GM23338 (cell line): ENCODE measurements around the gene IVD. TPM values are rescaled to one million over a fixed set of nuclear protein-coding genes. Genes with fewer than 3 reads are reported as not detected.

ENCODE experiments used
- ATAC-seq: fragments of 200-7000 bp; cut with Tn5 transposase; 3 replicates; pipeline ENCODE4 v1.9.1; 2020
- DNase-seq: peaks from one replicate; pipeline ENCODE4 v3.0.0-alpha.2; 2015; ENCODE audit warnings: low spot score
- H2AFZ ChIP-seq: fragments of 200-600 bp; sonication (generic); 2 replicates; pipeline ENCODE4 v1.8.0; 2016; ENCODE audit warnings: antibody characterized with exemption, mild to moderate bottlenecking, moderate library complexity
- H3F3A ChIP-seq: fragments of 200-600 bp; sonication (generic); replicated peaks from 2 replicates; pipeline ENCODE4 v1.8.0; 2017; ENCODE audit warnings: antibody characterized with exemption, mixed run types, low read depth
- H3K27ac ChIP-seq: fragments of 200-600 bp; sonication (generic); 2 replicates; pipeline ENCODE4 v1.6.1; 2016; ENCODE audit warnings: low read depth
- H3K27me3 ChIP-seq: fragments of 200-600 bp; sonication (generic); 2 replicates; pipeline ENCODE4 v1.8.0; 2016; ENCODE audit warnings: mild to moderate bottlenecking, mixed run types, moderate library complexity; ENCODE audit not compliant: insufficient read depth
- H3K36me3 ChIP-seq: fragments of 200-600 bp; sonication (generic); 2 replicates; pipeline ENCODE4 v1.8.0; 2016; ENCODE audit warnings: mild to moderate bottlenecking; ENCODE audit not compliant: insufficient read depth
- H3K4me1 ChIP-seq: fragments of 200-600 bp; sonication (generic); 2 replicates; pipeline ENCODE4 v1.8.0; 2016; ENCODE audit warnings: mild to moderate bottlenecking, moderate library complexity; ENCODE audit not compliant: insufficient read depth
- H3K4me2 ChIP-seq: fragments of 200-600 bp; sonication (generic); 2 replicates; pipeline ENCODE4 v1.7.1; 2017; ENCODE audit warnings: mixed run types
- H3K4me3 ChIP-seq: fragments of 200-600 bp; sonication (generic); 2 replicates; pipeline ENCODE4 v1.6.1; 2016; ENCODE audit warnings: mixed run types
- H3K79me2 ChIP-seq: fragments of 200-600 bp; sonication (generic); replicated peaks from 2 replicates; pipeline ENCODE4 v1.8.0; 2017; ENCODE audit warnings: mild to moderate bottlenecking; ENCODE audit not compliant: insufficient read depth
- H3K9me2 ChIP-seq: fragments of 200-600 bp; sonication (generic); 2 replicates; pipeline ENCODE4 v1.8.0; 2017; ENCODE audit not compliant: insufficient read depth
- H4K20me1 ChIP-seq: fragments of 200-600 bp; sonication (generic); replicated peaks from 2 replicates; pipeline ENCODE4 v1.8.0; 2017; ENCODE audit warnings: mild to moderate bottlenecking; ENCODE audit not compliant: insufficient read depth
- H3K27ac Mint-ChIP-seq: 2 replicates; pipeline ENCODE4 v1.8.0; 2020; ENCODE audit warnings: inconsistent platforms, mild to moderate bottlenecking, moderate library complexity, mixed read lengths
- H3K27me3 Mint-ChIP-seq: 3 replicates; pipeline ENCODE4 v1.8.0; 2022; ENCODE audit warnings: low read depth, mild to moderate bottlenecking, moderate library complexity, mixed read lengths, inconsistent platforms; ENCODE audit not compliant: insufficient read depth, poor library complexity
- H3K36me3 Mint-ChIP-seq: 3 replicates; pipeline ENCODE4 v1.8.0; 2021; ENCODE audit warnings: low read depth, mild to moderate bottlenecking, inconsistent platforms, moderate library complexity, mixed read lengths
- H3K4me1 Mint-ChIP-seq: 3 replicates; pipeline ENCODE4 v1.8.0; 2020; ENCODE audit warnings: mild to moderate bottlenecking, inconsistent platforms, mixed read lengths
- H3K4me3 Mint-ChIP-seq: 3 replicates; pipeline ENCODE4 v1.8.0; 2021; ENCODE audit warnings: moderate library complexity, mild to moderate bottlenecking, inconsistent platforms, mixed read lengths
- H3K9me3 Mint-ChIP-seq: 3 replicates; pipeline ENCODE4 v1.8.0; 2020; ENCODE audit warnings: moderate library complexity, mild to moderate bottlenecking, inconsistent platforms, mixed read lengths
- CREB1 ChIP-seq: fragments of 250-450 bp; sonication (Bioruptor Pico); IDR thresholded peaks from 2 replicates; pipeline ENCODE4 v1.5.0; 2020; ENCODE audit warnings: low read depth, mild to moderate bottlenecking, moderate library complexity
- CTCF ChIP-seq, 2 experiments: fragments of 200-600 bp in 1 of 2; sonication (generic) in 1 of 2; conservative IDR thresholded peaks; 2 replicates each; pipeline versions ENCODE4 v1.5.1 to v1.6.1; 2016 to 2017; ENCODE audit warnings: antibody characterized with exemption in 2 of 2, low read depth in 2 of 2, mild to moderate bottlenecking in 2 of 2, moderate library complexity in 1 of 2
- ETS1 ChIP-seq: IDR thresholded peaks from 2 replicates; pipeline ENCODE4 v1.6.1; 2016; ENCODE audit warnings: antibody characterized with exemption
- EZH2 ChIP-seq: fragments of 200-600 bp; sonication (generic); IDR thresholded peaks from one replicate; pipeline ENCODE4 v1.8.0; 2017; ENCODE audit warnings: antibody characterized with exemption, mild to moderate bottlenecking, low read depth; ENCODE audit not compliant: unreplicated experiment
- EZH2phosphoT487 ChIP-seq: fragments of 200-600 bp; sonication (generic); IDR thresholded peaks from one replicate; pipeline ENCODE4 v1.8.1; 2018; ENCODE audit warnings: antibody characterized with exemption; ENCODE audit not compliant: unreplicated experiment
- JUNB ChIP-seq: IDR thresholded peaks from one replicate; pipeline ENCODE4 v1.6.1; 2016; ENCODE audit warnings: antibody characterized with exemption; ENCODE audit not compliant: unreplicated experiment
- NANOG ChIP-seq: IDR thresholded peaks from 2 replicates; pipeline ENCODE4 v1.6.1; 2016; ENCODE audit warnings: antibody characterized with exemption, borderline replicate concordance
- POLR2AphosphoS5 ChIP-seq: IDR thresholded peaks from 2 replicates; pipeline ENCODE4 v1.6.1; 2016; ENCODE audit warnings: antibody characterized with exemption, low read depth
- STAT1 ChIP-seq: IDR thresholded peaks from one replicate; pipeline ENCODE4 v1.6.1; 2016; ENCODE audit warnings: antibody characterized with exemption; ENCODE audit not compliant: unreplicated experiment
- ZNF114 ChIP-seq: fragments of 250-450 bp; sonication (Bioruptor Pico); IDR thresholded peaks from 2 replicates; pipeline ENCODE4 v1.5.0; 2020; ENCODE audit warnings: mild to moderate bottlenecking, moderate library complexity
- ZNF331 ChIP-seq: fragments of 250-450 bp; sonication (Bioruptor Pico); IDR thresholded peaks from 2 replicates; pipeline ENCODE4 v1.5.0; 2020; ENCODE audit warnings: low read depth, mild to moderate bottlenecking, moderate library complexity
- ZNF462 ChIP-seq: fragments of 250-450 bp; sonication (Bioruptor Pico); IDR thresholded peaks from 2 replicates; pipeline ENCODE4 v1.5.0; 2020; ENCODE audit warnings: mild to moderate bottlenecking, moderate library complexity
- polyA plus RNA-seq: library from polyadenylated mRNA; unstranded; fragments of >200 nt; fragmentation: Nextera tagmentation; extraction: Ambion mirVana; gene quantifications from 2 replicates; pipeline ENCODE4 v1.2.1, GENCODE V29; 2016
- total RNA-seq: library from RNA; depleted of rRNA; stranded (reverse); fragments of >200 nt; shearing (Covaris generic); gene quantifications from 2 replicates; pipeline ENCODE4 v1.2.3, GENCODE V29; 2014
- TF ChIP-seq, protein P1 (sequence below): IDR thresholded peaks from one replicate; pipeline ENCODE4 v1.6.1; 2018; ENCODE audit warnings: antibody characterized with exemption; ENCODE audit not compliant: unreplicated experiment

IVD gene
- total and polyA plus RNA-seq, 2 experiments from 2014 or later: 54.1 to 75.4 TPM

DNA sequence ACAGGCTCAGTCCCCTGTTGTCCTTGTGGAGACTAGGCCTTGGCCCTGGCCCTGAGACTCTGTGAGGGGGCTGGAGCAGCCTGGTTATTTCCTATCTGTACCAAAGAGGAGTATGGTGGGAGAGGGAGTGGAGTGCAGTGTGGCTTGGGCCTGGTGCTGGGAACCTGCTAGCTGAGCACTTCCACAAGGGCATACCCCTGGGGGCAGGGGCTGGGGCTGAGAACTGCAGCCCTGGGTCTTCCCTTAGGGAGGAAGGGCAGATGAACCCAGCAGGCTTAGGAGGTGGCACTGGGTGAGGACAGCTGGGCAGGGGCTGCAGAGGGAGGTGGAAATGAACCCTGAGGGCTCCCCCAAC is 61.6 kb downstream of the IVD start:
- peaks cover 12% of the 10 kb centered on the region for H3K27me3 Mint-ChIP-seq
- H4K20me1 ChIP-seq: peaks cover 19% of the 10 kb centered on the region
- no peak overlapping the region for H2AFZ ChIP-seq
- H3K9me2 ChIP-seq: no peaks in the 10 kb centered on the region
- ATAC-seq: no peak
- 0 out of 2 replicates have a peak, but pooled peaks cover 3% of the 10 kb centered on the region for H3K79me2 ChIP-seq
- H3K4me3 Mint-ChIP-seq: no peak overlapping the region
- H3K27ac Mint-ChIP-seq: no peak overlapping the region
- H3F3A ChIP-seq: peaks cover 20% of the 10 kb centered on the region
- no peaks in the 10 kb centered on the region for H3K9me3 Mint-ChIP-seq
- peaks cover 16% of the 10 kb centered on the region for H3K4me1 ChIP-seq
- no peak overlapping the region for H3K4me2 ChIP-seq
- H3K36me3 Mint-ChIP-seq: peaks cover 49% of the 10 kb centered on the region
- no peak overlapping the region for H3K27ac ChIP-seq
- H3K4me3 ChIP-seq: no peak overlapping the region
- no peak for TF ChIP-seq CTCF (conservative IDR thresholded peaks at IDR 0.05; ENCODE audit: low read depth in 2 of 2)
- TF ChIP-seq JUNB: no peak
- TF ChIP-seq NANOG: no peak
- no peak for TF ChIP-seq ETS1
- no peak for TF ChIP-seq STAT1
- TF ChIP-seq ZNF462: no peak
- TF ChIP-seq CREB1 (CRISPR knock-in tag): no peak
- no peak for TF ChIP-seq EZH2phosphoT487
- TF ChIP-seq, protein P1, sequence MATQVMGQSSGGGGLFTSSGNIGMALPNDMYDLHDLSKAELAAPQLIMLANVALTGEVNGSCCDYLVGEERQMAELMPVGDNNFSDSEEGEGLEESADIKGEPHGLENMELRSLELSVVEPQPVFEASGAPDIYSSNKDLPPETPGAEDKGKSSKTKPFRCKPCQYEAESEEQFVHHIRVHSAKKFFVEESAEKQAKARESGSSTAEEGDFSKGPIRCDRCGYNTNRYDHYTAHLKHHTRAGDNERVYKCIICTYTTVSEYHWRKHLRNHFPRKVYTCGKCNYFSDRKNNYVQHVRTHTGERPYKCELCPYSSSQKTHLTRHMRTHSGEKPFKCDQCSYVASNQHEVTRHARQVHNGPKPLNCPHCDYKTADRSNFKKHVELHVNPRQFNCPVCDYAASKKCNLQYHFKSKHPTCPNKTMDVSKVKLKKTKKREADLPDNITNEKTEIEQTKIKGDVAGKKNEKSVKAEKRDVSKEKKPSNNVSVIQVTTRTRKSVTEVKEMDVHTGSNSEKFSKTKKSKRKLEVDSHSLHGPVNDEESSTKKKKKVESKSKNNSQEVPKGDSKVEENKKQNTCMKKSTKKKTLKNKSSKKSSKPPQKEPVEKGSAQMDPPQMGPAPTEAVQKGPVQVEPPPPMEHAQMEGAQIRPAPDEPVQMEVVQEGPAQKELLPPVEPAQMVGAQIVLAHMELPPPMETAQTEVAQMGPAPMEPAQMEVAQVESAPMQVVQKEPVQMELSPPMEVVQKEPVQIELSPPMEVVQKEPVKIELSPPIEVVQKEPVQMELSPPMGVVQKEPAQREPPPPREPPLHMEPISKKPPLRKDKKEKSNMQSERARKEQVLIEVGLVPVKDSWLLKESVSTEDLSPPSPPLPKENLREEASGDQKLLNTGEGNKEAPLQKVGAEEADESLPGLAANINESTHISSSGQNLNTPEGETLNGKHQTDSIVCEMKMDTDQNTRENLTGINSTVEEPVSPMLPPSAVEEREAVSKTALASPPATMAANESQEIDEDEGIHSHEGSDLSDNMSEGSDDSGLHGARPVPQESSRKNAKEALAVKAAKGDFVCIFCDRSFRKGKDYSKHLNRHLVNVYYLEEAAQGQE: no peak
- TF ChIP-seq POLR2AphosphoS5: no peak
- TF ChIP-seq ZNF331 (CRISPR knock-in tag): no peak
- TF ChIP-seq EZH2: no peak
- no peak for TF ChIP-seq ZNF114 (CRISPR knock-in tag)
- H3K36me3 ChIP-seq: peaks cover 8% of the 10 kb centered on the region; the same call in 1 of the 2 replicates
- no peaks in the 10 kb centered on the region for H3K27me3 ChIP-seq
- peaks cover 17% of the 10 kb centered on the region for H3K4me1 Mint-ChIP-seq
- no peak for DNase-seq
